ENCODE data around the gene LZTR1.

GRCh38 chr22:20997536-20998257 lies 15.6 kb downstream of the LZTR1 start:
- peak in 1 of 2 donors; percentile 5 for TF ChIP-seq POLR2A (IDR thresholded peaks at IDR 0.05)
- TF ChIP-seq CTCF (IDR thresholded peaks at IDR 0.05): no peak
